Right atrium auricular region (tissue), 2 donors: ENCODE results near the gene LSR. TPM values are rescaled to one million over a fixed set of nuclear protein-coding genes. Genes with fewer than 3 reads are reported as not detected.
"Not testable (repeated sequence)": the region's sequence is repeated elsewhere in the genome, so short reads cannot be mapped to it uniquely, and the experiment has no call there.

Experiments used
- DNase-seq: peaks from one replicate; pipeline ENCODE4 v3.0.0-alpha.2; 2019; ENCODE audit warnings: low spot score
- H3K27ac ChIP-seq, 2 donors: fragments of 200-600 bp; sonication (generic); 1 replicate in 1 of 2; 2 replicates in 1 of 2; pipeline ENCODE4 v1.5.1; 2016 to 2019
- H3K27me3 ChIP-seq, 2 donors: fragments of 200-600 bp; sonication (generic); one replicate each; pipeline versions ENCODE4 v1.5.1 to v1.6.0; 2017 to 2019
- H3K36me3 ChIP-seq: fragments of 200-600 bp; sonication (generic); one replicate; pipeline ENCODE4 v1.5.1; 2016
- H3K4me1 ChIP-seq, 2 donors: fragments of 200-600 bp; sonication (generic); one replicate each; pipeline versions ENCODE4 v1.5.1 to v1.6.0; 2017 to 2019
- H3K4me3 ChIP-seq, 2 donors: fragments of 200-600 bp; sonication (generic); 1 replicate in 1 of 2; 2 replicates in 1 of 2; pipeline ENCODE4 v1.5.1; 2017 to 2019; ENCODE audit warnings: mild to moderate bottlenecking in 1 of 2, moderate library complexity in 1 of 2
- H3K9me3 ChIP-seq, 2 donors: fragments of 200-600 bp; sonication (generic); one replicate each; pipeline ENCODE4 v1.5.1; 2019
- total RNA-seq, 2 donors: library from RNA; depleted of rRNA; stranded (reverse); fragments of >200 nt; gene quantifications; one replicate each; pipeline ENCODE4 v1.1.0, GENCODE V29; 2016
- TF ChIP-seq, protein P1 (sequence below), 2 donors: fragments of 200-600 bp; sonication (generic); IDR thresholded peaks; one replicate each; pipeline ENCODE4 v1.5.1; 2019; ENCODE audit warnings: antibody characterized with exemption in 2 of 2

Gene LSR
- total RNA-seq, 2 donors from 2014 or later: 7.6 to 20.1 TPM

DNA sequence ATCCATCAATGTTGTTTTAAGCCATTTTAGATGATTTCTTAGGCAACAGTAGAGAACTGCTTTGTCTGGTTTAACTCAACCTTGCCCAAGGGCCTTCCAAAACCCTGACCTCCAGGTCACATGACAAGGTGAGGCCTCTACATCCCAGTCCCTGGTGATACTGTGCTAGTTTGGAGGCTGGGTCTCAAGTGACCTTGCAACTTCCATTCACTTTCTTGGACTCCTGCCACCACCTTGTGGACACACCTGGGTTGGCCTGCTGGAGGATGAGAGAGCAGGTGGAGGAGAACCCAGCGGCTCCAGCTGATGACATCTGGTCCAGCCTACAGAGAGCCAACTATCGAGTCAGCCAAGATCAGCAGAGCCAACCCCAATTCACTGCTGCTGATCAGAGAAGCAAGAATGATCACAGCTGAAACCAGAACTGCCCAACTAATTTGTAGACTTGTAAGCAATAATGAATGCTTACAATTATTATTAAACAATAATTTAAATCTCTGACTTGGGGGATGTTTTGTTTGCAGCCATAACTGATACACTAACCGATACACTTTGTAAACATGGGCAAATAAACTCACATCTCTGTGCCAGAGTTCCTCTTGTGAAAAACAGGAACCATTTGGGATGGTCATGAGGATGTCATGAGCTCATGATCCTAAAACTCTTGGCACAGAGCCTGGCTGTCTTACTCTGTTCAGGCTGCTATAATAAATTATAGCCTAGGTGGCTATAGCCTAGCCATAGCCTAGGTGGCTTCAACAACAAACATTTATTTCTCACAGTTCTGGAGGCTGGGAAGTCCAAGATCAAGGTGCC is 31.8 kb upstream of the LSR start:
- no peaks in the 10 kb centered on the region for H3K27me3 ChIP-seq
- no peaks in the 10 kb centered on the region for H3K36me3 ChIP-seq
- TF ChIP-seq, protein P1, sequence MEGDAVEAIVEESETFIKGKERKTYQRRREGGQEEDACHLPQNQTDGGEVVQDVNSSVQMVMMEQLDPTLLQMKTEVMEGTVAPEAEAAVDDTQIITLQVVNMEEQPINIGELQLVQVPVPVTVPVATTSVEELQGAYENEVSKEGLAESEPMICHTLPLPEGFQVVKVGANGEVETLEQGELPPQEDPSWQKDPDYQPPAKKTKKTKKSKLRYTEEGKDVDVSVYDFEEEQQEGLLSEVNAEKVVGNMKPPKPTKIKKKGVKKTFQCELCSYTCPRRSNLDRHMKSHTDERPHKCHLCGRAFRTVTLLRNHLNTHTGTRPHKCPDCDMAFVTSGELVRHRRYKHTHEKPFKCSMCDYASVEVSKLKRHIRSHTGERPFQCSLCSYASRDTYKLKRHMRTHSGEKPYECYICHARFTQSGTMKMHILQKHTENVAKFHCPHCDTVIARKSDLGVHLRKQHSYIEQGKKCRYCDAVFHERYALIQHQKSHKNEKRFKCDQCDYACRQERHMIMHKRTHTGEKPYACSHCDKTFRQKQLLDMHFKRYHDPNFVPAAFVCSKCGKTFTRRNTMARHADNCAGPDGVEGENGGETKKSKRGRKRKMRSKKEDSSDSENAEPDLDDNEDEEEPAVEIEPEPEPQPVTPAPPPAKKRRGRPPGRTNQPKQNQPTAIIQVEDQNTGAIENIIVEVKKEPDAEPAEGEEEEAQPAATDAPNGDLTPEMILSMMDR (IDR thresholded peaks at IDR 0.05): no peak
- DNase-seq: no peak
- H3K9me3 ChIP-seq: peaks cover 0 to 7% of the 10 kb centered on the region in 2 donors
- H3K4me1 ChIP-seq: peaks cover 0 to 24% of the 10 kb centered on the region in 2 donors
- H3K27ac ChIP-seq: no peak overlapping the region
- H3K4me3 ChIP-seq: no peak overlapping the region

- DNase-seq: no peak
- peaks cover 0 to 8% of the 10 kb centered on the region in 2 donors for H3K9me3 ChIP-seq
- H3K36me3 ChIP-seq: no peaks in the 10 kb centered on the region
- no peak overlapping the region for H3K27ac ChIP-seq
- H3K27me3 ChIP-seq: no peaks in the 10 kb centered on the region
- peaks cover 0 to 19% of the 10 kb centered on the region in 2 donors for H3K4me1 ChIP-seq
- no peak overlapping the region for H3K4me3 ChIP-seq
- TF ChIP-seq, protein P1 (IDR thresholded peaks at IDR 0.05): no peak
Observed at GRCh38 chr19:35217649-35217990, 31.2 kb upstream of the LSR start.

- H3K4me1 ChIP-seq: peaks cover 0 to 6% of the 10 kb centered on the region in 2 donors
- no peak overlapping the region for H3K27ac ChIP-seq
- peaks cover 0 to 14% of the 10 kb centered on the region in 2 donors for H3K9me3 ChIP-seq
- TF ChIP-seq, protein P1 (IDR thresholded peaks at IDR 0.05): no peak
- H3K36me3 ChIP-seq: no peaks in the 10 kb centered on the region
- DNase-seq: no peak
- H3K27me3 ChIP-seq: no peaks in the 10 kb centered on the region
- no peak overlapping the region for H3K4me3 ChIP-seq
Observed at GRCh38 chr19:35219008-35219407, 29.8 kb upstream of the LSR start.

- no peak for DNase-seq
- H3K36me3 ChIP-seq: no peaks in the 10 kb centered on the region
- H3K4me3 ChIP-seq: no peak overlapping the region
- no peaks in the 10 kb centered on the region for H3K27me3 ChIP-seq
- H3K4me1 ChIP-seq: peaks cover 0 to 11% of the 10 kb centered on the region in 2 donors
- TF ChIP-seq, protein P1 (IDR thresholded peaks at IDR 0.05): no peak
- peaks cover 0 to 14% of the 10 kb centered on the region in 2 donors for H3K9me3 ChIP-seq
- H3K27ac ChIP-seq: no peak overlapping the region
Observed at GRCh38 chr19:35220315-35220921, 28.4 kb upstream of the LSR start.

DNA sequence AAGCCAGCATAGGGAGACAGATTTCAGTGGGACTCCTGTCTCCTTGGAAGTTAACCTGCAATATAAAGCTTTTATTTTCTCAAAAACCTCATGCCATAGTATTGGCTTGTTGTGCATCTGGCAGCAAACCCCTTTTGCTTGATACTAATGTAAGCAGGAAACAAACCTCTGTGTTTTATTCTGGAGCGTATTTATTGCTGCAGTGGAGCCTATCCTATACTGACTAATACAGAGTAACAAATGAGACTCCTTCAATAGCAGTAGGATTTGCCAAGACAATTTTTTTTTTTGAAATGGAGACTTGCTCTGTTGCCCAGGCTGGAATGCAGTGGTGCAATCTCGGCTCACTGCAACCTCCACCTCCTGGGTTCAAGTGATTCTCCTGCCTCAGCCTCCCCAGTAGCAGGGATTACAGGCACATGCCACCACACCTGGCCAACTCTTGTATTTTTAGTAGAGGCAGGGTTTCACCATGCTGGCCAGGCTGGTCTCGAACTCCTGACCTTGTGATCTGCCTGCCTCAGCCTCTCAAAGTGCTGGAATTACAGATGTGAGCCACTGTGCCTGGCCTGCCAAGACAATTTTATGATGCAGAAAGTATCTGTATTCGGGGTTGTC is 27.7 kb upstream of the LSR start:
- not testable (repeated sequence) for H3K27ac ChIP-seq, H3K36me3 ChIP-seq, H3K4me3 ChIP-seq, H3K27me3 ChIP-seq, DNase-seq
- Histone ChIP-seq H3K9me3 (peaks cover 0 to 14% of the 10 kb centered on the region in 2 donors), H3K4me1 (peaks cover 0 to 11% of the 10 kb centered on the region in 2 donors)

- no peak overlapping the region for H3K27ac ChIP-seq
- H3K36me3 ChIP-seq: no peaks in the 10 kb centered on the region
- TF ChIP-seq, protein P1 (IDR thresholded peaks at IDR 0.05): no peak
- H3K9me3 ChIP-seq: peaks cover 0 to 14% of the 10 kb centered on the region in 2 donors
- DNase-seq: no peak
- no peak overlapping the region for H3K4me3 ChIP-seq
- H3K27me3 ChIP-seq: no peaks in the 10 kb centered on the region
- peaks cover 0 to 11% of the 10 kb centered on the region in 2 donors for H3K4me1 ChIP-seq
Observed at GRCh38 chr19:35222373-35223015, 26.3 kb upstream of the LSR start.
